Skeletal muscle satellite cell (primary cell): ENCODE data around the gene NDUFAF5.

Source experiments
- H3K27me3 ChIP-seq: 2 replicates; pipeline ENCODE4 v1.7.0; 2013; ENCODE audit warnings: low read length; ENCODE audit not compliant: control insufficient read depth, insufficient read depth
- H3K36me3 ChIP-seq: 2 replicates; pipeline ENCODE4 v1.7.0; 2013; ENCODE audit warnings: mild to moderate bottlenecking, control low read depth, low read length; ENCODE audit not compliant: insufficient read depth
- H3K4me1 ChIP-seq: 2 replicates; pipeline ENCODE4 v1.7.0; 2013; ENCODE audit warnings: low read length; ENCODE audit not compliant: control insufficient read depth, insufficient read depth
- H3K4me2 ChIP-seq: 2 replicates; pipeline ENCODE4 v1.7.0; 2013; ENCODE audit warnings: mild to moderate bottlenecking, low read length
- H3K4me3 ChIP-seq: 2 replicates; pipeline ENCODE4 v1.7.0; 2013; ENCODE audit warnings: low read length
- H3K9ac ChIP-seq: 2 replicates; pipeline ENCODE4 v1.7.0; 2013; ENCODE audit warnings: mild to moderate bottlenecking, low read depth, low read length, moderate library complexity
- H3K9me3 ChIP-seq: replicated peaks from 2 replicates; pipeline ENCODE4 v1.7.0; 2013; ENCODE audit warnings: mild to moderate bottlenecking, control low read depth, low read length

NDUFAF5 gene

DNA sequence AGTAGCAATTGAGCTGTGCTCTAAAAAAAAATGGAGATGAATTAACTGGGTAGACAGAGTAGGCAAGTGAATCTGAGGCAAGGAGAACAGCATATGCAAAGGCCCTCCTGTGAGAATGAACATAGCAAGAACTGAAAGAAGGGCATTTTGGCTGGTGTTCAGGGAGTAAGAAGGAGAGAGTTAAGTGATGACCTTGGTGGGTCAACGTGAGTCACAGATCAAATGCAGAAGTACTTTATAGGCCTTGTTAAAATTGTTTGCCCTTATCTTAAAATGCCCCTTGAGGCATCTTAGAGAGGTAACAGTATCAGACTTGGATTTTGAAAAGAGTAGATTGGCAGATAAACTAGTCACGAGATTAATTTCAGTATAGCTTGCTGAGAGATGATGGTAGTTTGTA lies 24.5 kb downstream of the NDUFAF5 start:
- Histone ChIP-seq H3K4me1 (no peaks in the 10 kb centered on the region), H3K36me3 (peaks cover 74% of the 10 kb centered on the region), H3K4me2 (no peak overlapping the region), H3K4me3 (no peak overlapping the region), H3K9me3 (no peaks in the 10 kb centered on the region), H3K27me3 (no peaks in the 10 kb centered on the region), H3K9ac (no peak overlapping the region)

DNA sequence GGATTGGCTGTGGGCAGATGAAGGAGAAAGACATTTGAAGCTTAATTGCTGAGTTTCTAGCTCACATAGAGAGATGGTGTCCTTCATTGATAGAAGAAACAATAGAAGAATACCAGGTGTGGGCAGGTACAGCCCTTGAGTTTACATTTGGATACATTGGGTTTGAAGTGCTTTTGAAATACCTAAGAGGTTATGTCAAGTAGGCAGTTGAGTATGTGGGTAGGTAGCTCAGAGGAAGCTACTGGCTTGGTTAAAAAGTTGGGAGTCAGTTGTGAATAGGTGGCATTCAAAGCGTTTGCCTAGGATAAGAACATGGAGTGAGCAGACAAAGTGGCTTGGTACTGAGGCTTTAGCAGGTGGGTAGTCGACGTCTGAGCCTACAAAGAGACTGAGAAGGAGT lies 25.0 kb downstream of the NDUFAF5 start:
- no peaks in the 10 kb centered on the region for H3K27me3 ChIP-seq
- no peak overlapping the region for H3K4me2 ChIP-seq
- H3K36me3 ChIP-seq = peaks cover 75% of the 10 kb centered on the region
- H3K4me1 ChIP-seq = no peaks in the 10 kb centered on the region
- no peak overlapping the region for H3K4me3 ChIP-seq
- H3K9me3 ChIP-seq = no peaks in the 10 kb centered on the region
- H3K9ac ChIP-seq = no peak overlapping the region

DNA sequence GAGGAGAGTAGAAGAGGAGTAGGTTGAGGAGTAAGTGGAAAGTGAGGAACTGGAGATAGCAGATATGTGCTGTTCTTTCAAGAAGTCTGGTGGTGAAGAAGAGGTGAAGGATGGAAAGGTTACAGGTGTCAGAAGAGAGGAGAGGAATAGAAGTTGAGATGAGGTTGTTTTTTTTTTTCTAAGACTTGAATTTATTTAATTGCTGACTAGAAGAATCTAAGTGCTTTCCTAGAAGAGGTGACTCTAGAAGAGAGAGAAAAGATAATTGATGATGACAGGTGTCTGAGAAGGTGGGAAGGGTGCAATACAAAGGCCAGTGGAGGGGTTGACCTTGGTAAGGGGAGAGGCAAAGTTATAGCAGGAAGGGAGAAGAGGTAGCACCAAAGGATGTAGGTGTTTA lies 25.6 kb downstream of the NDUFAF5 start:
- Histone ChIP-seq H3K4me1 (no peaks in the 10 kb centered on the region), H3K4me2 (no peak overlapping the region), H3K27me3 (no peaks in the 10 kb centered on the region), H3K9me3 (no peaks in the 10 kb centered on the region), H3K9ac (no peak overlapping the region), H3K36me3 (peaks cover 80% of the 10 kb centered on the region), H3K4me3 (no peak overlapping the region)

DNA sequence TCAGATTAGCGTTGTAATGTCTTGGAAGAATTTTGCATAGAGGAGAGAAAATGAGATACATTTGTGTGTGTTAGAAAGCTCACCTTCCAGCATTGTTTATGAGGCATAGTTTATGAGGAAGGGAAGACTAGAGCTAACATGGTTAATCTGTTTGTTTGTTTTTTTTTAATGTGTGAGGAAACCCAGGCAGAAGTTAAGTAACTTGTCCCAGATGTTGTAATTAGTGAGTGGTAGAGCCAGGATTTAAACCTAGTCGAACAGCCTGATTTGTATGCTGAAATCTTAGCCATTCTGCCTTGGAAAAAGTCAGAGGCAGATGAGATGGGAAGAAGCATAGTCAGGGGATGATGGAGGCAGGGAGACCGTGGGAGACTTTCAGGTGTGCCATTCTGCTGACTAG lies 29.1 kb downstream of the NDUFAF5 start:
- peaks cover 88% of the 10 kb centered on the region for H3K36me3 ChIP-seq
- no peak overlapping the region for H3K4me2 ChIP-seq
- no peaks in the 10 kb centered on the region for H3K27me3 ChIP-seq
- no peaks in the 10 kb centered on the region for H3K9me3 ChIP-seq
- H3K9ac ChIP-seq = no peak overlapping the region
- H3K4me3 ChIP-seq = no peak overlapping the region
- H3K4me1 ChIP-seq = peaks cover 12% of the 10 kb centered on the region

DNA sequence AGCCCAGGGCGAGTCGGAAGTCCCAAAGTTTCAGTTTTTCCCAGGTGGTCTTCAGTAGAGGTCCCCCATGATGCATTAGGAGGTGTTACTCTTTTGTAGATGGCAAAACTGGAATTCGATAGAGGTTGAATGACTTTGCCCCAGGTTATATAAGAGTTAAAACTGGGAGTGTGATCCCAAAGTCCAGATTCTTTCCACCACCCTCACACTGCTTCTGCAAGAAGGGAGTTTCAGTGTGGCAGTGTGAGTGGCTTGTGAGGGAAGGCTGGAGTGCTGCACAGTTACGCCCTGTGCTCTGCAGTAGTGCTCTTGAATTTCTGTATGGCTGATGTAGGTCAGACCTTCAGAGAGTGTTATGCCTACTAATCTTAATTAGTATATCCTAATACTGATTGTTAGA lies 29.8 kb downstream of the NDUFAF5 start:
- Histone ChIP-seq H3K4me2 (no peak overlapping the region), H3K36me3 (peaks cover 80% of the 10 kb centered on the region), H3K4me3 (no peak overlapping the region), H3K9ac (no peak overlapping the region), H3K9me3 (no peaks in the 10 kb centered on the region), H3K4me1 (peaks cover 12% of the 10 kb centered on the region), H3K27me3 (no peaks in the 10 kb centered on the region)

DNA sequence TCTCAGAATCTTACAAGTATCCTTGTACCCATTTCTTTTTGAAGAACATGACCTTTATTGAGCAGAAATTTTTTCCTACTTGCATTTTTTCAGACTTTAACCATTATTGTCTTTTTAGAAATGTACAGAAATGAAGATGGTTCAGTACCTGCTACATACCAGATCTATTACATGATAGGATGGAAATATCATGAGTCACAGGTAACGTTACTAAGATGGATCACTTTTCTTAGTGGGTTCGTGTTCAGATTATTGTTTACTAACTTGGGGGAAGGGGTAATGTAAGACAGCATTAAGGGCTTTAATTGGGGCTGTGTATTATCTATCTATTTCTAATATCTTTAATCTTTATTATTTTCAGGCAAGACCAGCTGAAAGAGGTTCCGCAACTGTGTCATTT lies 31.9 kb downstream of the NDUFAF5 start:
- H3K36me3 ChIP-seq = peaks cover 59% of the 10 kb centered on the region

DNA sequence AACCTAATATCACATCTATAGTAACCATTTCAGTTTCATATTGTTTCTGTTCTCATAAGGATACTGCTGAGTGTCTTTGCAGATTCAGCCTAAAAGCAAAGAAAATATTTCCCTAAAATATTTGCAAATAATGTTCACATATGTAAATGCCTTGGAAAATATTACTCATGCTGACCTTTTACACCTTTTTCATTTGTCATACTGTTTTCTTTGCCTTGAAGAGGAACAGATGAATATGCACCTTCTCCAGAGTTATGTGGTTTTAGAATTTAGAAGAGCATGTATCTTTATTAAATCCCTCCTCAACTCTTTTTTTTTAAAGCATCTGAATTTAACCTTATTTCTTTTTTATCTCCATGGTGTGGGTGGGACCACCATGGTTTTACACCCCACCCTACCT lies 32.5 kb downstream of the NDUFAF5 start:
- Histone ChIP-seq H3K9ac (no peak overlapping the region), H3K4me2 (no peak overlapping the region), H3K36me3 (peaks cover 54% of the 10 kb centered on the region), H3K4me3 (no peak overlapping the region), H3K27me3 (no peaks in the 10 kb centered on the region), H3K9me3 (no peaks in the 10 kb centered on the region), H3K4me1 (peaks cover 12% of the 10 kb centered on the region)

More for the DNA sequence above, 31.9 kb downstream of the NDUFAF5 start:
- H3K4me2 ChIP-seq = no peak overlapping the region
- peaks cover 12% of the 10 kb centered on the region for H3K4me1 ChIP-seq
- H3K4me3 ChIP-seq = no peak overlapping the region
- H3K9me3 ChIP-seq = no peaks in the 10 kb centered on the region
- no peaks in the 10 kb centered on the region for H3K27me3 ChIP-seq
- no peak overlapping the region for H3K9ac ChIP-seq

DNA sequence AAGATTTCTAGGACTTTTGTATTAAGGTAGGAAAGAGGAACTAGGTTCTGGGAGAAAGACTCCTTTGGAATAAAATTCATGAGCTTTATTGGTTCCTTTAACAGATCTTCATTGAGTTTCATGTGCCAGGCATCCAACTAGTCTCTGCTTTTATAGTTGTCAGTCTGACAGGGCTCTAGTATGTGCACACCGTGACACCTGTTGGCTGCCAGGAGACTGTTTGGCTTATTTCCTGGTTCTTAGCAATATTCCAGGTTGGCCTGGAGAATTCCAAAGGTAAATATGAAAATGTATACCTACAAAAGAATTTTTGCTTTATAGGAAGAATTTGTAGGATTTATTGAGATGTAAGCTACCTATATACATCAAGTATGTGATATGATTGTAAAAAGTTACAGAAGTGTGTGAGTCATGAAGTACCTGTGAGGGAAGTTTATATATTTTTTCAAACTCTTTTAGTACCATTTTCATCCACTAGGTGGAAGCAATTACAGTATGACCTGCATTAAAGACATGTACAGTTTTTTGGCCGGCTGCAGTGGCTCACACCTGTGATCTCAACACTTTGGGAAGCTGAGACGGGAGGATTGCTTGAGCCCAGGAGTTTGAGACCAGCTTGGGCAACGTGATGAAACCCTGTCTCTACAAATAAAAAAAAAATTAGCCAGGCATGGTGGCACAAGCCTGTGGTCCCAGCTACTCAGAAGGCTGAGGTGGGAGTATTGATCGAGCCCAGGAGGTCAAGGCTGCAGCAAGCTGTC lies 35.2 kb downstream of the NDUFAF5 start:
- Histone ChIP-seq H3K27me3 (peaks cover 6% of the 10 kb centered on the region), H3K9ac (no peak overlapping the region), H3K9me3 (no peaks in the 10 kb centered on the region), H3K4me3 (no peak overlapping the region), H3K4me2 (no peak overlapping the region), H3K36me3 (peaks cover 28% of the 10 kb centered on the region), H3K4me1 (peaks cover 12% of the 10 kb centered on the region)

DNA sequence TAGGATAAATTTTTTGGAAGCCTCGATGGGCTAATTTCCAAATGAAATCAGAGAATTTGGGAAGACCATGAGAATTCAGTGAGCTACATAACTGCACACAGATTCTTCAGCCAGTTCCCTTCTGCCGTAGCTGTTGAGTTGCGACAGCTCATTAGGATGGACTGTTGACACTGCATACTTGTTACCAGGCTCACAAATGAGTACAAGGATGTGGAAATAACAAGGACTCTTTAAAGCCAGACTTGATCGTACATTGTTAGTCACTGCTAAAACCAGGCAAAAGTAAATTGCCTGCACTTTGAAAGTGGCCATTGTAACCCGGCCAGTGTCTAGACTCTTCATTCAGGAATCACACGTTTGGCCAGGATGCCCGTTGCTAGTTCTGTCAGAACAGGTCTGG lies 37.0 kb downstream of the NDUFAF5 start:
- Histone ChIP-seq H3K4me1 (peaks cover 5% of the 10 kb centered on the region), H3K9me3 (no peaks in the 10 kb centered on the region), H3K4me2 (no peak overlapping the region), H3K9ac (no peak overlapping the region), H3K4me3 (no peak overlapping the region), H3K36me3 (peaks cover 13% of the 10 kb centered on the region), H3K27me3 (peaks cover 13% of the 10 kb centered on the region)

DNA sequence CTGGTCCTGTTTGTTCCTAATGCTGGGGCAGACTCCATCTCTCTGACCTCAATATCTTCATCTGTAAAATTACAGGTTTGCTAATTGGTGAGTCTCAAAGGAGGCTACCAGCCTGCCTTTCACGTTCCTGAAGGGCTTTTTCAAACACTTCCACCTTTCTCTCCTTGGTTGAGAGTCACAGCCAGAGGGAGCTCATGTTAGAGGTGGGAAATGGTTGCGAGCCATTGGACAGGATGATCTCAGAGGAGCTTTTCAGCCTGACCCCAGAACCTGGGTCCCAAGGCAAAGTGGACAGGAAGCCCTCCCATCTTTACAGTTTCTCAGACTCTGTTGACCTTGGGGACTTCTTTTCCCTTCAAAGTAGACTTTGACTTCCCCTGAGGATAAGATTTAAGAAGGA lies 37.6 kb downstream of the NDUFAF5 start:
- peaks cover 18% of the 10 kb centered on the region for H3K27me3 ChIP-seq
- no peaks in the 10 kb centered on the region for H3K4me1 ChIP-seq
- H3K9ac ChIP-seq = no peak overlapping the region
- no peaks in the 10 kb centered on the region for H3K9me3 ChIP-seq
- no peak overlapping the region for H3K4me3 ChIP-seq
- peaks cover 8% of the 10 kb centered on the region for H3K36me3 ChIP-seq
- no peak overlapping the region for H3K4me2 ChIP-seq

DNA sequence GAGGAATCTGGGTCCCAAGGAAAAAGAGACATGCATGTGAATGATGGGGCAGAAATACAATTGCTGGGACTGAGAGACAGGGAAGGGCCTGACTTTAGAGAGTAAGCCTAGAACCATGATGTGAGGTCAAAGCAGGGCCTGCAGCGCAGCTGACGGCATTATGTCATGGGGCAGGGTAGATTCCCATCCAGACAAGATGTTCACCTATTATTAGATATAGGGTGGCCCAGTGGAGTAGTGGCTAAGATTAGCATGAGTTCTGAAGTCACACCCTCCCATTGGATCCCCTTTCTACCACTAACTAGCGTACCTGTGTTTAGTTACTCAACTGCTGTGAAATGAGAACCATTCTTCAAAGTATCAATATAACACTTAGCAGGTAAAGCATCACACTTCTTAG lies 39.6 kb downstream of the NDUFAF5 start:
- Histone ChIP-seq H3K9ac (no peak overlapping the region), H3K4me2 (no peak overlapping the region), H3K27me3 (peaks cover 22% of the 10 kb centered on the region), H3K4me1 (no peaks in the 10 kb centered on the region), H3K36me3 (no peaks in the 10 kb centered on the region), H3K9me3 (no peaks in the 10 kb centered on the region), H3K4me3 (no peak overlapping the region)

DNA sequence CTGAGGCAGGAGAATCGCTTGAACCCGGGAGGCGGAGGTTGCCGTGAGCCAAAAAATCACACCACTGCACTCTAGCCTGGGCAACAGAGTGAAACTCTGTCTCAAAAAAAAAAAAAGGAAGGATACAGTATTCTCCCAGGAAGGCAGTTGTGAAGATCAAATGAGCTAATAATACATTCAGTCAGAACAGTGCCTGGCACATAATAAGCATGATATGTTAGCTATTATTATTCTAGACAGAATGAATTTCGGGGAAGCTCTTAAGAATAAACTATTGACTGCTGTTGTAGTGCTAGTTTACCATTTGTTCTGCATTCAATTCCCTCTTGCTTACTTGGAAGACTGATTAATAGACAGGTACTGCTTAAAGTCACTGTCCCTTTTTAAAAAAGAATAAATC lies 40.6 kb downstream of the NDUFAF5 start:
- H3K4me3 ChIP-seq = no peak overlapping the region
- no peak overlapping the region for H3K4me2 ChIP-seq
- H3K36me3 ChIP-seq = no peaks in the 10 kb centered on the region
- no peak overlapping the region for H3K9ac ChIP-seq
- no peaks in the 10 kb centered on the region for H3K4me1 ChIP-seq
- H3K9me3 ChIP-seq = no peaks in the 10 kb centered on the region
- H3K27me3 ChIP-seq = peaks cover 22% of the 10 kb centered on the region
